Measurements from ENCODE around the gene ALCAM.

Gene ALCAM

DNA sequence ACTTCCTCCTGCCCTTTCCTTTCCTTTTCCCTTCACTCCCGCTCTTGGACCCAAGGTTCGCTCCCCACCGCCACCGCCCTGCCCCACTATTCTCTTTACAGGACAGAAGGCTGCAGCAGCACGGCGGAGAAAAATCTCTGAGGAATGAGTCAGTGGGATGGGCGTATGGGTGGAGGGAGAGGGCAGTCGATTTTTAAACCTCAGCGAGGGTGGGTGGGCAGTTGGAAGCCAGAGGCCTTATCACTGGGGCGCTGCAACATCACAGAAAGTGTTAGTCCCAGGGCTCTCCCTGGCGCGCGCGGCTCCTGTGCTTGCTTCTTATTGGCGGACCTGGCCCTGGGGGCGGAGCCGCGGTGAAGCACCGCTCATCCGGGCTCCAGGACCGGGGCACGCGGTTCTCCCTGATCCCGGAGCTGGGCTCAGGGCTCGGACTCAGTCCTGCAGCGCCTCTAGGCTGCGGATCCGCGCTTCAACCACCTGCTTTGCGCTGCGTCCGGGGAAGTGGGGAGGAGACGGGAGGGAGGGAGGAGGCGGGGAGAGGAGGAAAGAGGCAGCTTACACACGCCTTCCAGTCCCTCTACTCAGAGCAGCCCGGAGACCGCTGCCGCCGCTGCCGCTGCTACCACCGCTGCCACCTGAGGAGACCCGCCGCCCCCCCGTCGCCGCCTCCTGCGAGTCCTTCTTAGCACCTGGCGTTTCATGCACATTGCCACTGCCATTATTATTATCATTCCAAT, at the start of gene ALCAM:
Gene ALCAM (plus strand): TSS at position 584 of the 737 bp plus-strand sequence.
- DNase-seq (ENCODE audit: low spot score) = peak; percentile 77

DNA sequence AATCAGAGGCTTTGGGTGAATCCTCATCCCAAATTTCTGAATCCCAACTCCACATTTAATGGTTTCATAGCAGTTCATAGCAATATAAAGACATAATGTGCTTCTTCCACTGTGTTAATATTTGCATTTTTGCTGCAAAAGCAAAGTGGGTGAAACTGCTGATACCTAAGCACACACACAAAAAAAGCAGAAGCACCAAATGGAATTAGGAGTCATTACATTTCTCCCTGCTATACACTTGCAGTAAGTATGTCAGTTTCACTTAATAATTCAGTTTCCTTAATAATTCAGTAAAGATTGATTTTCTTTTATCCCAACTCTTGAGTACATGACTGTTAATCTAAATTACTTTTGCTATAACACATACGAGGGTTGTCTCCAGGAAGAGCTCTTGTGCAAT, 48.9 kb upstream of the ALCAM start:
- no peak for DNase-seq (ENCODE audit: low spot score)

DNA sequence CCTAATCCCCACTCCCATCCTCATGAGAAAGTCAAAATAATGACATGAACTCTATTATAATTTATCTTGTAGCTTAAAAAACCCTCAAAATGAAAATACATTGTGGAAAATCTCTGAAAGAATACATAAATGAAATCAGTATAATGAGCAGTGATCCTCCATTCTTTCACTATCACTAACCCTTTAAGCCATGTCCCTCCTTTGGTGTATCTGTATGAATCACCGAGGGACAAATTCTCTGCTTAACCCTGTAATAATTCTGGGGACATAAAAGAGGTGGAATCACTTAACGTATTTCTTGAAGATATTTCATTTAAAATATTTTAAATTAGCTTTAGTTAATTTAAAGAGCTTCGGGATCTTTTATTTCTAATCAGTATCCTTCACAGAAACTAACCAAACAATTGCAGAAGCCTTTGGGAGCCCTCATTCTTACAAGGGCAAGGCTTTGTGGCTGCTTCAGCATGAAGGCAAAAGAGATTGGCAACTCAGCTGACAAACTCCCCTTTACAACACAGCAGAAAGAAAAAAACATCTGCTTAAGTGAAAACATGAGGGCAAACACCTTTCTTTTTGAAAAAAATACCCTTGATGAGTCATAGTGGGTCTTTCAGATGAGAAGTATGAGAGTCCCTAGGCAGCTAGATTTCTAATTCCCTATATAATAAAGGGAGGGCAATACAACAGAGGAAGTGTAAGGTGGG, 44.0 kb upstream of the ALCAM start:
- no peak for DNase-seq (ENCODE audit: low spot score)

DNA sequence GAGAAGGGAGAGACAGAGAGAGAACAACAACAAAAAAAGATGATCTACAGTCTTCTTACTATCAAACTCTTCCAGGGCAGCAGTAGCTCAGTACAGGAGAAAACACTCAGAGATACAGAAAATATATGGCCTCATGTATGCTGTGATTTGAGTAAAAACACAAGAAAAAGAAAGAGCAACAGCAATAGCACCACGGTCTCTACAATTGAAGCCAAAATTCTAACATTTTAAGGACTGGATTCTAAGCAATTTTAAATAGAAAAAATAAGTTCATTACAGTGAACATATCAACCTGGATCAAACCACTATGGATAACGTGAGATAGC, 43.5 kb upstream of the ALCAM start:
- no peak for DNase-seq (ENCODE audit: low spot score)

DNA sequence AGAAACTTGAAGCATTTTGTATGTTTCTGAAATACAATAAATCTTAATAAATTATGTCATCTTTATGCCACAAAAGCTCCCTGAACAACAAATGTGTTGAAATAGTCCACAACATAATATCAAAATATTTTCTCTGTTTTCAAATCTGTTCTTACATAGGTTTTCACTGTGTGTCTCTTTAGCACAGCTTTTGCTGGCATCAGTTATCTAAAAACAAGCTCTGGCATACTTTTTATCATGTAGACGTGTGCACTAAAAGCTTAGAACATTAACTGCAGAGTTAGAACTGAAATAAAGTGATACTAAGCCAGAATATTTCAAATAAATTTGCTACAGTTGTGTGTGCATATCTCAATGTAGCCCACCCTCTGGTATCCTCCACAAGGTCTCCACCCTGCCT, 41.8 kb upstream of the ALCAM start:
- no peak for DNase-seq (ENCODE audit: low spot score)

DNA sequence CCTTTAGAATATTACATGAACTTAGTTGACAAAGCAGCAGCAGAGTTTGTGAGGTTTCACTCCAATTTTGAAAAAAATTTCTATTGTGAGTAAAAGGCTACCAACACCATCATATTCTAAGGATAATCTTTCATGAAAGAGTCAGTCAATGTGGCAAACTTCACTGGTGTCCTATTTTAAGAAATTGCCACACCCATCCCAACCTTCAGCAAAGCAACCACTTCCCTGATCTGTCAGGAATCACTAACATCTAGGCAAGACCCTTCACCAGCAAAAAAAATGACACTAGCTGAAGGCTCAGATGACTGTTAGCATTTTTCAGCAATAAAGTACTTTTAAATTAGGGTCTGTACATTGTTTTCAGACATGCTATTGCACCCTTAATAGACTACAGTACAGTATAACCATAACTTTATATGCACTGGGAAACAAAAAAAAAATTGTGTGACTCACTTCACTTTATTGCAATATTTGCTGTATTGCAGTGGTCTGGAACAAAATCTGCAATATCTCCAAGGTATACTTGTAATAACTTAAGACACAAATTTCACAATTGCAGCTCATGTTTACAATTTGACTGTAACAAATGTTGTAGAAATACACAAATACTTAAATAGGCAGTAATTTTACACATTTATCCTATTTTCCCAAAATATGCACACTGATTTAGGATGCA, 38.9 kb upstream of the ALCAM start:
- no peak for DNase-seq (ENCODE audit: low spot score)

DNA sequence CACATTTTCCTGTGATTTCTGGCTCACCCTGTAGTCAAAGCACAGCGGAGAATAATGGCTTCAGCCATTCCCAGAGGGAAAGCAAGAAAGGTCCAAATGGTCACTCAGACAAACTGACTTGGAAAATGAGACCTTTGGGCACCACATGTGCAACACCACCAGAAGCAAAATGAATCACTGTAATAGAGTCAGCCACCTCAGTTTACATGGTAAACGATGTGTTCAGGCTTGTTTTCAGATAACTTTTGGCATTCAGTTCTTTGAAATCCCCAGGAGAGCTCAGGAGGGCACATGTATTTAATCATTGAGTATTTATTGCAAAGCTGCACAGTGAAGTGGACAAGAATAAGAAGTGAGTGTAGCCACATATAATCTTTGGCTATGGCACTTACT, 38.4 kb upstream of the ALCAM start:
- no peak for DNase-seq (ENCODE audit: low spot score)

DNA sequence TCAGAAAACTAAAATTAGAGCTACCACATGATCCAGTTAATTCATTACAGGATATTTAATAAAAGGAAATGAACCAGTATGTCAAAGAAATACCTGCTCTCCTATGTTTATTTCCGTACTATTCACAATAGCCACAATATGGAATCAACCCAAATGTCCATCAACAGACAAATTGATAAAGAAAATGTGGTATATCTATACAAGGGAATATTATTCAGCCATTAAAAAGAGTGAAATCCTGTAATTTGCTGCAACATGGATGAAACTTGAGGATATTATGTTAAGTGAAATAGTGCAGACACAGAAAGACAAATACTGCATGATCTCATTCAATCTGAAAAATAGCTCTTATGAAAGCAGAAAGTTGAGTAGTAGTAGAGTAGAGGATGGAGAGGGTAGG, 33.7 kb upstream of the ALCAM start:
- DNase-seq (ENCODE audit: low spot score) = no peak

DNA sequence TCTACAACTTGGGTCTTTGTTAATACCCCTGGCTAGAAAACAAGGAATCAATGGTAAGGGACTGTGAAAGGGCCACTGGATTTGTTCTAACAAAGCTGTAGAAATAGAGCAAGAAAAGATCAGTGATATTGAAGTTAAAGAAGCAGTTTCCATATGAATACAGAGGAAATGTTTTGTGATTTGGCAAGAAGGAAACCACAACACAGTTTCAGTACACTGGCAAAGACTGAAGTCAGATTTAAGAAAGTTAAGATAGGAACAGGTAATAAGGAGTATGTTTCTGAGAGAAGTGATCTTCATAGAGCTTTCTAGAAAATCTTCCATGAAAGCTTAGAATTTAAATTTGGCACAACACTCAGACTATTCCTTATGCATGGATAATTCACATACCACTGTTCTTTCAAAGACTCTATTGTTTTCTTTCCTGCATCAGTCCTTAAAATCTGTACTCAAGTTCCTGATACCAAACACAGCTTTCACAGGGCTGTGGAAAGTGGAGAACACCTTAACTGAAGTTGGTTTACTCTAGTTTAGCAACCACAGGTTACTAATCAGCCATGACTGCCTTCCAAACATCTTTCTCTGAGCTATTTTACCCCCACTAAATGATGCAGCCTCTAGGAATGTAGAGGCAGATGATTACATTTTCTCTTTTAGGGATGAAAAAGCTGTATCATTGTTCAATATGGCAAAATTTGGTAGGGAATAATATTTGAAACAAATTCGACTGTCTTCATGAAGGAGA, 32.4 kb upstream of the ALCAM start:
- DNase-seq (ENCODE audit: low spot score) = no peak

DNA sequence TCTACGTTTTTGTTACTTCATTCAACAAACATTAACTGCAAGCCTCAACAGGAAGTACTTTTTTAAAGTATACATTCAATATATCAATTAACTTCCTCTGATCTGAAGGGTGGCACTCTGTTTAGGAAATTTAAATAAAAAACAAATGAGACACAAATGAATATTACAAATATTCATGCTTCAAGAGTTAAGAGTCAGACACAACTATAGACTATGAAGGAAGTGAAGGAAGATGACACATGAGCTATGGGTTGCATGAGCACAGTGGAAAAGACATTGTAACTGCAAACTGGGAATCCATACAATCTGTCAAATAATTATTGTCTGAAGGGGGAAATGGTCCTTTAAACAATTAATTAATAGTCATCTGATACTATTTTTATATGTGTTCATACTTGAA, 26.8 kb upstream of the ALCAM start:
- no peak for DNase-seq (ENCODE audit: low spot score)

DNA sequence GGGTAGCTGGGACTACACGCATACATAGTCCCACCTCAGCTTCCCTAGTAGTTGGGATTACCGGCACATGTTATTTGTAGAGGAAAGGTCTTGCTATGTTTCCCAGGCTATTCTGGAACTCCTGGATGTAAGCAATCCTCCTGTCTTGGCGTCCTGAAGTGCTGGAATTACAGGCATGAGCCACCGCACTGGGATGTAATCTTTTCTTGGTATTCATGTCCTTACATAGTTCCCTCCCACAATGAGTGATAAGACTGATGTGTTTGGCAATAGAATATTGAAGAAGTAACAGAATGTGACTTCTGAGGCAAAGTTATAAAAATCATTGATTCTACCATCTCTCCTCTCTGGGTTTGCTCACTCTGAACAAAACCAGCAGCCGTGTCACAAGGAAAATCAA, 22.7 kb upstream of the ALCAM start:
- no peak for DNase-seq (ENCODE audit: low spot score)

DNA sequence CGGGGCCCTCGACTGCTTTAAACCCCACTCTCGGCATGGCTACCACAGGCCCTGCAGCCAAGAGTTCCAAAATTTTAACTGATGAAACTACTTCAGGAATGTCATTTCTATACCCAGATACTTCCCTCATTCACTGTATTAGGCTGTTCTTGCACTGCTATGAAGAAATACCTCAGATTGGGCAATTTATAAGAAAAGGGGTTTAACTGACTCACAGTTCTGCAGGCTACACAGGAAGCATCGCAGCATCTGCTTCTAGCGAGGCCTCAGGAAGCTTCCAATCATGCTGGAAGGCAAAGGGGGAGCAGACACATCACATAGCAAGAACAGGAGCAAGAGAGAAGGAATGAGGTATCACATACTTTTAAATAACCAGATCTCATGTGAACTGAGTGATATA, 21.6 kb upstream of the ALCAM start:
- no peak for DNase-seq (ENCODE audit: low spot score)

DNA sequence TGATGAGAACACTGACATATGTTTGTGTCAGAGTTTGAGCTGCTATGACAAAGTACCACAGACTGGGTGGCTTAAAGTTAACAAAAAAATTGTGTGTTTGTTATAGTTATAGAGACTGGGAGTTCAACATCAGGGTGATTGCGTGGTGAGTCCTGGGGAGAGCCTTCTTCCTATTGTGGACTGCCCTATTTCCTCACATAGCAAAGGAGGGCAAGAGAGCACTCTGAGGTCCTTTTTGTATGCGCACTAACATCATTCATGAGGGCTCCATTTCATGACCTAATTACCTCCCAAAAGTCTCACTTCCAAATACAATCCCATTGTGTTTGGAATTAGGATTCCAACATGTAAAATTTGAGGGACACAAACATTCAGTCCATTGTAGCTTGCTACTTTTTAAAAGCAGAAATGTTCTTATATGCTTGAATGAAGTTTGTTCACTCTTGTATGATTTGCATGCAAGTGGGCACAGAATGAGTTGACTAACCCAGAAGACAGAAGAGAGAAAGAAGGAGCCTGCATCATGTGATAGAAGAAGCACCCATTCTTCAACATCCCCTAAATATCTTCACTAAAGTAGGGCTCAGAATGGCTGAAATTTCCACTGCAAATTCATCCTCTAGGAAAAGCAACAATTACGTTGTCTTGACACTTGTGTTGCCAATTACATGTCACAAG, 18.9 kb upstream of the ALCAM start:
- no peak for DNase-seq (ENCODE audit: low spot score)

DNA sequence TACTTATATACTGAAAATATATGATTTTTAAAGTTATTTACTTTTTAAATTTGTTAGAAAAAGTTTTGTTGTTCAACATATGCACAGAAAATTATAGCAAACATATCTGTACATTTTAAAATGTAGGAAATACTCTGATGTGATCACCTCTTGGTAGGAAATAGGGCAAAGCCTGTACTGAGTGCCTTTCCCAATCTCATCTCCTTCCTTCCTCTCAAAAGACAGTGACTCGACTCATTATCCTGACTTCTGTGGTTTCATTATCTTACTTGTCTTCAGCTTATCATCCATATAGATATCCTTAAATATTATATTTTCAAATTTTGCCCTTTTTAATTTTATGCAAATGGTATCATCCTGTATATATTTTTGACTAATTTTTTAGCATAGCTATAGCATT, 18.4 kb upstream of the ALCAM start:
- no peak for DNase-seq (ENCODE audit: low spot score)

DNA sequence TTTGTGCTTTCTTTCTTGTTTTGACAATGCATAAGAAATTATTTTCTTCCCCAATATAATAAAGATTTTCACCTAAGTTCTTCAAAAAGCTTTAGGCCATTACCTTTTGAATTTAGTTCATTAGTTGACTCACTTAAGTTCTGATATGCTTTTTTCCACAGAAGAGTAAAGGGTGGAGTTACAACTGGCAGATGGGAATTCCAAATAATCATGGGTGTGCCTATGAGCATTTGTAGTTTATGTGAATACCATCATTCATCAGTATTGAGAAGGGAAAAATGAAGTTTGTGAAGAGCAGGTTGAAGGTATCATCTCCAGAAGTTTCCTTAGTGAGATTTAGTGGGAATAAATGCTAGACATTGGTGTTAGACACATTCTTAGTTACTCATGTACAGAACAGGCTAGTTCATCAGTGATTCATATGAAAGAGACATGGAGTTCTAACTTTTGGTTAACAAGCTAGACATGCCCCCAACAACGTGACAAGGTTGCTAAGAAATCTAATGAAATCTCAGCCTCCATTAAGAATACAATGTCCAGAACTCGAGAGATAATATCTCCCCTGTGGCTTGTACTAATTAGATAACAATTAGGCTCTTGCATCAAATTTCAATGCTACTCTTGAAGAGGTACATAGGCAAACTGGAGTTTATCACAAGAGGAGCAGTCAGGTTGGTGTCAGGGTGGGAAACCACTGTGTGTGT, 16.9 kb upstream of the ALCAM start:
- DNase-seq (ENCODE audit: low spot score) = no peak

DNA sequence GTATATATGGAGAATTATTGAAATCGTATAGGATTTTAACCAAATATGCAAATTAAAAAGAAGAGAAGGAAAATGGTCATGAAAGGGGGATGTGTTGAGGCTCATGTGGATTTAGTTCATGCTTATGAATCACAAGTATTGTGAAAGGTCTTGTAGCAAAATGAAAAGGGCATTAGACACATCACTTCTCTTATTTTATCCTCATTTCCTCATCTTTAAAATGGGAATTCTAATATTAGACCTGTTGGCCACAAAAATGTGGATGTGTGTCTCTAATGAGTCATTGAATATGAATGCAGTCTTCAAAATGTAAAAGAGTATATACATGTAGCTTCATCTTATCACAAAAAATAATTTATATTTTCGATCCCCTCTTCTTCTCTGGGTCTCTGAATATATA, 14.9 kb upstream of the ALCAM start:
- DNase-seq (ENCODE audit: low spot score) = no peak

DNA sequence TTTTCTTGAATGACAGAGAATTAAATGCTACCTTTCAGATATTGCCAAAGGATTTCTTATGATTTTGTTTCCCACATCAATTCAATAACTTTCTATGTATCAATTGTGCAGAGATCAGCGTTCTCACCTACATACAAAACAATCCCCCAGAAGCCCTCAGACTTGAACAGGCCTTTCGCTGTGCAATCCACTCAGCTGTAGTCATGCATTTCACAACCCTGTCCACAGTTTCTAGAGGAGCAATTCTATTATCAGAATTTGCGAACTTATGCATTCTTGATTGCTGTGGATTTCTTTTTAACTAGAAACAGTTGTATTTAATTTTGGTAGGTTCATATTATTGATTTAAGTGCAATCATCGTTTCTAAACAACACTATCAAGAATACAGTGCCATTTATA, 13.7 kb upstream of the ALCAM start:
- no peak for DNase-seq (ENCODE audit: low spot score)

DNA sequence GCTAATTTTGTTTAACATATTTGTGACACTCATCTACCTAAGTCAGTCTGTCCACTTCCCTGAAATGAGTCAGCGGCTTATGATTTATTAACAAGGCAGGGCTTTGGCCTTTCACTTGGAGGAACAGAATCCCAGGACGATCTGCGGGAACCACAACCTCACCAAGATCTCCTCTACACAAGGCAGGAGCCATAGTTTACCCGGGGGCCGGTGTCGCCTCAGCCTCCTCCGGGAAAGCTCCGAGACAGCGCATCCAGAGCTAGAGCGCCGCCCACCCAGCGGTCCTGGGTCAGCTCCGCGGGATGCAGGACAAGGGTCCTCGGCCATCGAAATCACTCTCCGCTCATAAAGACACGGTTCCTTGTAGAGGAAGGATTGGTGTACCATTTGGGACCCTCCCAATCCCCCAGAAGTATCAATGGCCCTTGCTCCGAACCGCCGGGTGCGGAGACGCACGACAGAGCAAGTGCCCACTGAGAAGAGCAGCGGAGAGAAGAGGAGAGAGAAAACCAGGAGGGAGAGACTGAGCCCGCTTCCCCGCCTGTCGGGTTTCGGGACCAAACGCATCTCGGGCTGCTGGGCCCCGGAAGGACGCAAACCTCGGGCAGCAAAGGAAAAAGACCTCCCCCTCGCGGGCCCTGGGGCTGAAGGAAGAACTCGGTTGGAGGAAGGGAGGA, 13.1 kb upstream of the ALCAM start:
- DNase-seq (ENCODE audit: low spot score) = no peak

DNA sequence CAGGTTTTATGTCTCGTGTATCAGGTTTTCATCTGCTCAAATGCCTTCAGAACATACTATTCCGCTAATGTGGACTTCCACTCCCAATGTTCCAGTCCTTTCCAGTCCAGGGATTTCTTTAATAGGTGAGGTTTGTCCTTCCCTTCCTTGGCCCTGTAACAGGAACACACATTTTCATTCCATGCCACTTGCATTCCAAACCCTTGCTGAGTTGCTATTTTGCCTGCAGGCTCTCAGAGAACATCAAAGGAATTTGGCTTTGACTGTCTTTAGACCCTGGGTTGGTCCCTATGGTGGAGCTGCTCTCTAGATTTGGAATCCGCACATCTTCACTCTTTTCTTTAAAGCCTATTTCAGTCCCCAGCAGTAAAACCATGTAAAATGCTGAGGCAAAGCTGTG, 12.3 kb upstream of the ALCAM start:
- DNase-seq (ENCODE audit: low spot score) = no peak

DNA sequence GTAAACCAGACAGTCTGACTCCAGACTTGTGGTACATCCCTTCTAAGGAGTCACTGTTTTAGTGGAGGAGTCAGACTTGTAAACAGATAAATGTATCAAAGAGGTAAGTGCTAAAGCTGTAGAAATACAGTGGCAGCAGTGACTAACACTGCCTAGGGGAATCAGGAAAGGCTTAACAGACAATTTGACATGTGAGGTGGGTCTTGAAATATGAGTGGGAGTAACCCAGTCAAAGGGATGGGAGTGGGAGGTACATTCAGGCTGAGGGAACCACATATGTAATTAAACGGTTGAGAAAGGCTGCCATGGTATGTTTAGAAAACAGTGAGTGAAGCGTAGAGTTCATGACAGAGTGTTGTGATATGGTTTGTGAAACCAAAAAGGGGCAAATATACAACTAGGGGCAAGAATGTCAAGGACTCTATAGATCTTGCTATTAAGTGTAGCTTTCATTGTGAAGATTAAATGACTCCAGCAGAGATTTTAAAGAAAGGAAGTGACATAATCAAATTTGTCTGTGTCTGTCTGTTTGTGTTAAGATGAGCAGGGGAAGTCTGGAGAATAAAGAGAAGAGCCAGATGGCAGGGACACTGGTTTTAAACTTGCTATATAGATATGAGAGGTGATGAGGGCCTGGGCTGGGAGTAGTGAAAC, 11.2 kb upstream of the ALCAM start:
- no peak for DNase-seq (ENCODE audit: low spot score)

DNA sequence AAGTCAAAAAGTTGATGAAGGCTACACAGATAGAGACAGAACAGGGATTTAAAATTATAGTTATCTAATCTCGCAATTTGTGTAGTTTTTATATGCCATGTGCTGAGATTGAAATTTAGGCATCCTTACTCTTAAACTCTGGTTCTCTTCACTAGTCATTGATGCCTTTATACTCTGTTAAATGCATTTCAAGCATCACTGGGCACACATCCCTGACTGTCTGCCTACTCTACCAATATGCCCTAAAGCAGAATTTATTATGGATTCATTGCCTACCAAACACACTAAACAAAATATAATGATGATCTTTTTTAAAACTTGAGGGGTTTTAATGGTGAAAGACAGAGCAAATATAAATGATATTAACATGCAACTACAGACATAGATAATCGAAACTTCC, 10.3 kb upstream of the ALCAM start:
- no peak for DNase-seq (ENCODE audit: low spot score)
